K562 (cell line): ENCODE results near the gene TRAK1. TPM values are rescaled to one million over a fixed set of nuclear protein-coding genes. Genes with fewer than 3 reads are reported as not detected.

ENCODE experiments used
- ATAC-seq: fragments of 200-7000 bp; cut with Tn5 transposase; 3 replicates; pipeline ENCODE4 v1.9.1; 2020; ENCODE audit warnings: moderate library complexity
- BruUV-seq: library from RNA; stranded (reverse); fragments of 400-500 nt; replicated peaks from 2 replicates; lab custom pipeline; 2021; lab: Mats Ljungman, UMichigan
- CTCF ChIA-PET: fragments of 300-600 bp; formaldehyde crosslinking; extraction: SDS; loops from one replicate; lab custom pipeline; 2021; ENCODE audit warnings: low intra/inter-chr PET ratio; lab: Yijun Ruan, JAX
- POLR2A ChIA-PET: fragments of 300-600, 350-650 bp; sonication (Branson Sonifier 250); formaldehyde crosslinking; extraction: SDS; loops from one replicate; lab custom pipeline; 2021; ENCODE audit warnings: antibody characterized with exemption, inconsistent platforms; lab: Yijun Ruan, JAX
- DNase-seq, 4 experiments: peaks; one replicate each; pipeline versions ENCODE4 v3.0.0 to v3.0.0-alpha.2; 2011 to 2018; ENCODE audit warnings: low spot score in 3 of 4, mixed read lengths in 3 of 4; ENCODE audit errors: extremely low read depth in 1 of 4
- FAIRE-seq: peaks from 2 replicates; lab custom pipeline; 2011; peaks lifted over from hg19 to GRCh38; lab: Jason Lieb, UNC
- H2AFZ ChIP-seq: 2 replicates; pipeline ENCODE4 v1.6.0; 2011; ENCODE audit warnings: low read depth, low read length, control low read depth, inconsistent platforms
- H3K27ac ChIP-seq: fragments of 200-600 bp; 3 replicates; pipeline ENCODE4 v1.8.0; 2011; ENCODE audit warnings: low read depth, mild to moderate bottlenecking, control low read depth, inconsistent platforms, low read length, moderate library complexity, mixed read lengths; ENCODE audit errors: extremely low read depth
- H3K27me3 ChIP-seq, 2 experiments: fragments of 300-600 bp in 1 of 2; 2 replicates in 1 of 2; 3 replicates in 1 of 2; pipeline versions ENCODE4 v1.6.0 to v1.8.0; 2011; ENCODE audit warnings: inconsistent platforms in 2 of 2, low read length in 2 of 2, mild to moderate bottlenecking in 1 of 2, mixed read lengths in 1 of 2, moderate library complexity in 1 of 2; ENCODE audit not compliant: control insufficient read depth in 2 of 2, insufficient read depth in 2 of 2
- H3K36me3 ChIP-seq: fragments of 300-600 bp; 3 replicates; pipeline ENCODE4 v1.8.0; 2011; ENCODE audit warnings: mild to moderate bottlenecking, low read length, inconsistent platforms; ENCODE audit not compliant: control insufficient read depth, insufficient read depth
- H3K4me1 ChIP-seq, 2 experiments: fragments of 200-600 bp in 1 of 2; replicated peaks in 1 of 2; 2 replicates in 1 of 2; 3 replicates in 1 of 2; pipeline versions ENCODE4 v1.5.1 to v1.8.0; 2011; ENCODE audit warnings: inconsistent platforms in 2 of 2, low read length in 2 of 2, mild to moderate bottlenecking in 1 of 2, mixed read lengths in 1 of 2, moderate library complexity in 1 of 2; ENCODE audit not compliant: control insufficient read depth in 2 of 2, insufficient read depth in 2 of 2
- H3K4me2 ChIP-seq: 2 replicates; pipeline ENCODE4 v1.6.1; 2011; ENCODE audit warnings: low read length, control low read depth, inconsistent platforms, mixed read lengths; ENCODE audit not compliant: insufficient read depth
- H3K4me3 ChIP-seq: fragments of 200-600 bp; sonication (generic), shearing (Covaris generic); 2 replicates; pipeline ENCODE4 v1.5.1; 2016; ENCODE audit warnings: control low read depth, inconsistent platforms
- H3K79me2 ChIP-seq: fragments of 200-600 bp; 3 replicates; pipeline ENCODE4 v1.8.0; 2011; ENCODE audit warnings: low read length, inconsistent platforms; ENCODE audit not compliant: control insufficient read depth, insufficient read depth
- H3K9ac ChIP-seq, 2 experiments: 2 replicates each; pipeline versions ENCODE4 v1.6.0 to v1.6.1; 2011; ENCODE audit warnings: low read depth in 2 of 2, low read length in 2 of 2, control low read depth in 1 of 2, inconsistent platforms in 1 of 2, mild to moderate bottlenecking in 1 of 2, mixed read lengths in 1 of 2; ENCODE audit not compliant: insufficient read depth in 1 of 2
- H3K9me1 ChIP-seq: one replicate; pipeline ENCODE4 v1.6.0; 2011; ENCODE audit warnings: inconsistent platforms, mild to moderate bottlenecking, low read length, moderate library complexity; ENCODE audit not compliant: control insufficient read depth, insufficient read depth
- H3K9me3 ChIP-seq: replicated peaks from 2 replicates; pipeline ENCODE4 v1.5.1; 2011; ENCODE audit warnings: low read depth, low read length, inconsistent platforms; ENCODE audit not compliant: control insufficient read depth, insufficient read depth
- H4K20me1 ChIP-seq: replicated peaks from 2 replicates; pipeline ENCODE4 v1.6.1; 2011; ENCODE audit warnings: low read length, inconsistent platforms, mixed read lengths; ENCODE audit not compliant: control insufficient read depth, insufficient read depth
- CEBPZ ChIP-seq: fragments of 150-350 bp; IDR thresholded peaks from 2 replicates; pipeline ENCODE4 v1.6.1; 2014; ENCODE audit warnings: low read depth, mild to moderate bottlenecking, low read length, borderline replicate concordance
- GATA2 ChIP-seq: sonication (generic); formaldehyde crosslinking; IDR thresholded peaks from 2 replicates; pipeline ENCODE4 v1.4.0; 2020; ENCODE audit warnings: mild to moderate bottlenecking, missing genetic modification reagents
- HEY1 ChIP-seq: fragments of 250-450 bp; sonication (Bioruptor Pico); IDR thresholded peaks from 2 replicates; pipeline ENCODE4 v1.5.0; 2020; ENCODE audit warnings: mild to moderate bottlenecking, moderate library complexity, borderline replicate concordance
- NFIX ChIP-seq: fragments of 250-450 bp; sonication (Bioruptor Pico); IDR thresholded peaks from 2 replicates; pipeline ENCODE4 v1.4.0; 2020; ENCODE audit warnings: low read depth, mild to moderate bottlenecking, moderate library complexity
- NR3C1 ChIP-seq: sonication (generic); formaldehyde crosslinking; IDR thresholded peaks from 2 replicates; pipeline ENCODE4 v1.8.1; 2022; ENCODE audit warnings: missing genetic modification reagents
- PBX2 ChIP-seq, 2 experiments: IDR thresholded peaks in 1 of 2; conservative IDR thresholded peaks in 1 of 2; 2 replicates each; pipeline ENCODE4 v1.6.1; 2016; ENCODE audit warnings: low read depth in 2 of 2, mild to moderate bottlenecking in 1 of 2, missing compliant biosample characterization in 1 of 2, missing genetic modification characterization in 1 of 2, moderate library complexity in 1 of 2
- RFX1 ChIP-seq: fragments of 450-650 bp; IDR thresholded peaks from 2 replicates; pipeline ENCODE4 v1.6.1; 2016; ENCODE audit warnings: mild to moderate bottlenecking, moderate library complexity
- TFAP4 ChIP-seq: sonication (generic); formaldehyde crosslinking; IDR thresholded peaks from 2 replicates; pipeline ENCODE4 v1.8.0; 2022; ENCODE audit warnings: missing genetic modification reagents, mild to moderate bottlenecking, moderate library complexity, borderline replicate concordance
- ZBTB49 ChIP-seq: sonication (generic); formaldehyde crosslinking; IDR thresholded peaks from 2 replicates; pipeline ENCODE4 v1.8.0; 2022; ENCODE audit warnings: missing genetic modification reagents, mild to moderate bottlenecking, borderline replicate concordance
- ZBTB8A ChIP-seq: fragments of 450-650 bp; IDR thresholded peaks from 2 replicates; pipeline ENCODE4 v1.6.1; 2018; ENCODE audit warnings: mild to moderate bottlenecking, moderate library complexity; ENCODE audit not compliant: partially characterized antibody
- ZFP36 ChIP-seq: fragments of 150-350 bp; IDR thresholded peaks from 2 replicates; pipeline ENCODE4 v1.6.1; 2018; ENCODE audit warnings: low read length, low read depth; ENCODE audit not compliant: partially characterized antibody
- ZFX ChIP-seq: sonication (generic); formaldehyde crosslinking; IDR thresholded peaks from 2 replicates; pipeline ENCODE4 v1.8.0; 2022; ENCODE audit warnings: mild to moderate bottlenecking, missing genetic modification reagents, moderate library complexity
- WGBS: fragments of 100-300 bp; shearing (Covaris generic); methylation state at CpG from one replicate; pipeline ENCODE4 v1.1.6; 2016; ENCODE audit warnings: low coverage, mixed read lengths; ENCODE audit not compliant: insufficient coverage; ENCODE audit errors: missing lambda C conversion rate; 5-methylcytosine and 5-hydroxymethylcytosine counted together
- in situ Hi-C: fragments of 300-500 bp; cut with MboI; formaldehyde crosslinking; loops from 4 replicates; pipeline ENCODE4 v1.15.0; 2018; ENCODE audit warnings: inconsistent platforms, mixed read lengths
- intact Hi-C: fragments of 100-400 bp; cut with micrococcal nuclease; formaldehyde crosslinking; loops from 2 replicates; pipeline ENCODE4 v1.14.2; 2022
- polyA plus RNA-seq, 8 experiments: library from polyadenylated mRNA; depleted of rRNA in 4 of 8; stranded (reverse) in 5 of 8; unstranded in 3 of 8; fragments of >200 nt; fragmentation: Nextera tagmentation in 2 of 8; fragmentation: Illumina TruSeq in 1 of 8; extraction: Ambion mirVana in 2 of 8; extraction: Trizol in 1 of 8; gene quantifications; 2 replicates each; pipeline versions ENCODE4 v1.2.1 to v1.2.3, GENCODE V29; 2011 to 2014; ENCODE audit warnings: inconsistent platforms in 1 of 8, missing spikeins in 1 of 8
- total RNA-seq, 7 experiments: library from RNA; depleted of rRNA in 6 of 7; stranded (reverse); fragments of >200 nt in 6 of 7; fragmentation: Illumina TruSeq in 2 of 7; extraction: Trizol in 2 of 7; gene quantifications; 2 replicates each; pipeline versions ENCODE4 v1.2.1 to v1.2.3, GENCODE V29; 2011 to 2021; ENCODE audit warnings: low replicate concordance in 1 of 7

Gene TRAK1
- total and polyA plus RNA-seq, 9 of the 15 experiments (the other 6 are each of a cell fraction or from before 2014, with no cell fraction given), result 5.3 to 28.5 (median 17.5) TPM

DNA sequence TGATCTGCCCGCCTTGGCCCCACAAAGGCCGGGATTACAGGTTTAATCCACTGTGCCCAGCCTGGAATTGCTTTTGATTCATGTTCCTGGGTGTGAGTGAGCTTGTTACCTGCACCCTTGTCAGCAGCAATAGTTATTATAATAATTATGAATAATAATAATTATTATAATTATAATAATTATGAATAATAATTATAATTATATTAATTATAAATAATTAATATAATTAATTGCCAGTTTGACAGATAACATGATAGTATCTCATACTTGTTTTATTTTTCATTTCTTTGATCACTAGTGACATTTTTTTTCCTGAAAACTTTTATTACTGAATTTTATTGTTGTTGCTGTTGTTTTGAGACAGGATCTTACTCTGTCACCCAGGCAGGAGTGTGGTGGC, 21.1 kb upstream of the TRAK1 start:
- Histone ChIP-seq H3K9me3 (no peaks in the 10 kb centered on the region), H3K9ac (no peak overlapping the region), H3K79me2 (peaks cover 25% of the 10 kb centered on the region; the same call in 2 of the 3 replicates), H3K36me3 (no peaks in the 10 kb centered on the region), H3K27ac (no peak overlapping the region), H4K20me1 (peaks cover 17% of the 10 kb centered on the region), H2AFZ (no peak overlapping the region), H3K27me3 (no peaks in the 10 kb centered on the region), H3K9me1 (peaks cover 5% of the 10 kb centered on the region), H3K4me1 (peaks cover 4 to 6% of the 10 kb centered on the region in 2 experiments; a peak in 2 of 5 replicates), H3K4me3 (no peak overlapping the region), H3K4me2 (no peak overlapping the region)
- FAIRE-seq (no peak), DNase-seq (no peak), ATAC-seq (no peak)
- intact Hi-C loops (no loop called here), in situ Hi-C loops (no loop called here)
- ChIA-PET CTCF (no interaction called here), POLR2A (interaction anchor here (0.8 to 1.4 kb wide), 4 partner anchors 9 to 14 kb away, joined by 3 to 4 read pairs (median 3); no protein-coding TSS in a partner anchor)
- 88% methylated on average over 2 of the region's 2 CpGs for WGBS
- no TSS peak for BruUV-seq
- TF ChIP-seq CEBPZ, result no peak
- no peak for TF ChIP-seq NR3C1
- no peak for TF ChIP-seq RFX1
- no peak for TF ChIP-seq PBX2 (CRISPR knock-in tag; IDR thresholded peaks at IDR 0.05; ENCODE audit: low read depth)
- no peak for TF ChIP-seq PBX2 (tag; conservative IDR thresholded peaks at IDR 0.05; ENCODE audit: low read depth)
- TF ChIP-seq ZBTB8A, result no peak
- no peak for TF ChIP-seq TFAP4 (CRISPR knock-in tag)
- TF ChIP-seq ZFX (CRISPR knock-in tag), result no peak
- no peak for TF ChIP-seq GATA2 (CRISPR knock-in tag)
- no peak for TF ChIP-seq NFIX
- TF ChIP-seq HEY1 (CRISPR knock-in tag), result no peak
- no peak for TF ChIP-seq ZFP36
- TF ChIP-seq ZBTB49, result no peak
